HepG2 (cell line): ENCODE measurements around the gene TSPAN32. TPM values are rescaled to one million over a fixed set of nuclear protein-coding genes. Genes with fewer than 3 reads are reported as not detected.

Experiments
- ATAC-seq: fragments of 200-7000 bp; cut with Tn5 transposase; 3 replicates; pipeline ENCODE4 v1.9.1; 2020; ENCODE audit warnings: mild to moderate bottlenecking, moderate library complexity
- BruUV-seq: library from RNA; stranded (reverse); fragments of 400-500 nt; replicated peaks from 2 replicates; lab custom pipeline; 2021; lab: Mats Ljungman, UMichigan
- CTCF ChIA-PET: fragments of 300-600 bp; formaldehyde crosslinking; extraction: SDS; loops from one replicate; lab custom pipeline; 2021; ENCODE audit warnings: low total read pairs, inconsistent platforms, low intra/inter-chr PET ratio; lab: Yijun Ruan, JAX
- POLR2A ChIA-PET: fragments of 350-600 bp; sonication (Branson Sonifier 250); formaldehyde crosslinking; loops from one replicate; lab custom pipeline; 2020; ENCODE audit warnings: antibody characterized with exemption, inconsistent platforms; lab: Yijun Ruan, JAX
- DNase-seq: peaks from one replicate; pipeline ENCODE4 v3.0.0-alpha.2; 2015; ENCODE audit warnings: low spot score
- FAIRE-seq: peaks from 3 replicates; lab custom pipeline; 2011; peaks lifted over from hg19 to GRCh38; lab: Jason Lieb, UNC
- H2AFZ ChIP-seq: one replicate; pipeline ENCODE4 v1.6.1; 2011; ENCODE audit warnings: low read length, inconsistent platforms
- H3K27ac ChIP-seq: fragments of 300-600 bp; 3 replicates; pipeline ENCODE4 v1.8.0; 2011; ENCODE audit warnings: mixed run types, mild to moderate bottlenecking, mixed read lengths, low read length, inconsistent platforms; ENCODE audit not compliant: insufficient read depth; ENCODE audit errors: extremely low read length
- H3K27me3 ChIP-seq, 2 experiments: fragments of 200-600 bp in 1 of 2; 2 replicates in 1 of 2; 3 replicates in 1 of 2; pipeline versions ENCODE4 v1.6.0 to v1.8.0; 2011; ENCODE audit warnings: low read length in 2 of 2, mild to moderate bottlenecking in 2 of 2, moderate library complexity in 2 of 2, inconsistent platforms in 1 of 2; ENCODE audit not compliant: insufficient read depth in 2 of 2, control insufficient read depth in 1 of 2
- H3K36me3 ChIP-seq, 2 experiments: fragments of 200-600 bp in 1 of 2; replicated peaks in 1 of 2; 2 replicates in 1 of 2; 3 replicates in 1 of 2; pipeline versions ENCODE4 v1.5.1 to v1.8.0; 2011; ENCODE audit warnings: low read length in 2 of 2, inconsistent platforms in 1 of 2; ENCODE audit not compliant: insufficient read depth in 2 of 2, control insufficient read depth in 1 of 2
- H3K4me1 ChIP-seq: 2 replicates; pipeline ENCODE4 v1.5.1; 2012; ENCODE audit warnings: low read length, inconsistent platforms; ENCODE audit not compliant: insufficient read depth
- H3K4me2 ChIP-seq: 2 replicates; pipeline ENCODE4 v1.6.0; 2011; ENCODE audit warnings: low read depth, low read length, inconsistent platforms
- H3K4me3 ChIP-seq, 3 experiments: fragments of 200-600 bp in 1 of 3; sonication (generic), shearing (Covaris generic) in 1 of 3; replicated peaks in 1 of 3; 2 replicates each; pipeline ENCODE4 v1.5.1; 2011 to 2016; ENCODE audit warnings: low read length in 3 of 3, inconsistent platforms in 2 of 3, low read depth in 2 of 3, mild to moderate bottlenecking in 2 of 3, control low read depth in 1 of 3, mixed read lengths in 1 of 3; ENCODE audit not compliant: insufficient read depth in 1 of 3
- H3K79me2 ChIP-seq: one replicate; pipeline ENCODE4 v1.6.1; 2011; ENCODE audit warnings: low read length, inconsistent platforms; ENCODE audit not compliant: insufficient read depth
- H3K9ac ChIP-seq: 2 replicates; pipeline ENCODE4 v1.6.0; 2011; ENCODE audit warnings: mild to moderate bottlenecking, low read depth, low read length, inconsistent platforms; ENCODE audit not compliant: insufficient read depth
- H3K9me3 ChIP-seq: 2 replicates; pipeline ENCODE4 v1.5.1; 2012; ENCODE audit warnings: mild to moderate bottlenecking, low read length
- H4K20me1 ChIP-seq: 2 replicates; pipeline ENCODE4 v1.6.0; 2011; ENCODE audit warnings: inconsistent platforms, mild to moderate bottlenecking, low read length, moderate library complexity; ENCODE audit not compliant: insufficient read depth
- GLMP ChIP-seq: sonication (generic); formaldehyde crosslinking; IDR thresholded peaks from 2 replicates; pipeline ENCODE4 v1.9.0; 2021; ENCODE audit warnings: missing genetic modification reagents, mild to moderate bottlenecking, borderline replicate concordance
- HDAC2 ChIP-seq: sonication (generic); formaldehyde crosslinking; IDR thresholded peaks from 2 replicates; pipeline ENCODE4 v1.4.0; 2020; ENCODE audit warnings: missing genetic modification reagents
- PCBP2 ChIP-seq: fragments of 200-400 bp; formaldehyde crosslinking; optimal IDR thresholded peaks from 2 replicates; pipeline ENCODE3; 2018; ENCODE audit warnings: low read length, low read depth; ENCODE audit not compliant: poor library complexity, severe bottlenecking
- USF2 ChIP-seq, 2 experiments: sonication (generic) in 1 of 2; formaldehyde crosslinking in 1 of 2; IDR thresholded peaks; 2 replicates each; pipeline versions ENCODE4 v1.5.1 to v1.6.1; 2011 to 2020; ENCODE audit warnings: borderline replicate concordance in 1 of 2, low read depth in 1 of 2, low read length in 1 of 2, mild to moderate bottlenecking in 1 of 2, missing genetic modification reagents in 1 of 2, moderate library complexity in 1 of 2
- ZNF329 ChIP-seq: sonication (generic); formaldehyde crosslinking; IDR thresholded peaks from 2 replicates; pipeline ENCODE4 v1.9.0; 2021; ENCODE audit warnings: low read depth, mild to moderate bottlenecking, missing genetic modification reagents
- ZNF775 ChIP-seq: sonication (generic); formaldehyde crosslinking; IDR thresholded peaks from 2 replicates; pipeline ENCODE4 v1.4.0; 2020; ENCODE audit warnings: missing genetic modification reagents, mild to moderate bottlenecking, moderate library complexity, borderline replicate concordance
- WGBS: methylation state at CpG from one replicate; pipeline ENCODE4 v1.1.6; 2017; ENCODE audit warnings: low lambda C conversion rate; 5-methylcytosine and 5-hydroxymethylcytosine counted together
- in situ Hi-C: cut with HindIII; loops from 2 replicates; pipeline ENCODE4 v1.10.0; 2017; ENCODE audit warnings: low pct_unique_long_range_greater_than_20kb; ENCODE audit not compliant: extremely low pct_ligation_motif_present
- intact Hi-C: fragments of 100-400 bp; cut with micrococcal nuclease; formaldehyde crosslinking; loops from one replicate; pipeline ENCODE4 v1.10.0; 2022; ENCODE audit not compliant: unreplicated experiment
- polyA plus RNA-seq, 8 experiments: library from polyadenylated mRNA; depleted of rRNA in 3 of 8; stranded (reverse) in 7 of 8; unstranded in 1 of 8; fragments of >200 nt; fragmentation: Illumina TruSeq in 4 of 8; extraction: Trizol in 4 of 8; gene quantifications; 2 replicates each; pipeline versions ENCODE4 v1.2.1 to v1.2.3, GENCODE V29; 2011 to 2016; ENCODE audit warnings: low read depth in 4 of 8, missing spikeins in 1 of 8, mixed read lengths in 1 of 8; ENCODE audit not compliant: insufficient read depth in 1 of 8
- total RNA-seq, 5 experiments: library from RNA; depleted of rRNA; stranded (reverse); fragments of >200 nt; fragmentation: Illumina TruSeq; extraction: Trizol; gene quantifications; 2 replicates each; pipeline ENCODE4 v1.2.3, GENCODE V29; 2016; ENCODE audit warnings: low read depth in 1 of 5

Gene TSPAN32
- total and polyA plus RNA-seq, 2 of the 13 experiments (the other 11 are each of a cell fraction or from before 2014, with no cell fraction given), result 0.09 to 0.70 TPM

GRCh38 chr11:2294926-2295290 is 6.9 kb upstream of the TSPAN32 start:
- Histone ChIP-seq H3K4me1 (peaks cover 7% of the 10 kb centered on the region), H3K36me3 (no peaks in the 10 kb centered on the region), H3K27me3 (peaks cover 1 to 24% of the 10 kb centered on the region in 2 experiments; a peak in 2 of 5 replicates), H3K79me2 (no peaks in the 10 kb centered on the region), H3K9ac (no peak overlapping the region), H3K4me2 (no peak overlapping the region), H4K20me1 (no peaks in the 10 kb centered on the region), H3K4me3 (no peak overlapping the region), H3K27ac (no peak overlapping the region), H3K9me3 (no peaks in the 10 kb centered on the region), H2AFZ (no peak overlapping the region)
- ChIA-PET CTCF (interaction anchor here (1.3 kb wide), 1 partner anchor 97 kb away, joined by 3 read pairs; no protein-coding TSS in a partner anchor), POLR2A (no interaction called here)
- DNase-seq, result no peak
- in situ Hi-C loops, result loop anchor here (5.0 kb wide), 1 partner anchor 98 kb away; no protein-coding TSS in a partner anchor
- WGBS, result 36% methylated on average over 6 of the region's 8 CpGs
- intact Hi-C loops, result no loop called here
- no peak for ATAC-seq
- FAIRE-seq, result no peak
- TF ChIP-seq ZNF775 (CRISPR knock-in tag), result no peak
- no peak for TF ChIP-seq HDAC2 (CRISPR knock-in tag)
- no peak for TF ChIP-seq ZNF329 (CRISPR knock-in tag)
- TF ChIP-seq GLMP (CRISPR knock-in tag), result no peak
- TF ChIP-seq USF2 (IDR thresholded peaks at IDR 0.05; ENCODE audit: low read depth, low read length), result no peak
- TF ChIP-seq USF2 (CRISPR knock-in tag; IDR thresholded peaks at IDR 0.05; ENCODE audit: borderline replicate concordance), result no peak
- TF ChIP-seq PCBP2, result no peak
- no TSS peak for BruUV-seq
